GM23338 (cell line): ENCODE measurements around the gene TTC27.
"Not testable (repeated sequence)": the region's sequence is repeated elsewhere in the genome, so short reads cannot be mapped to it uniquely, and the experiment has no call there.

Source experiments
- CREB1 ChIP-seq: fragments of 250-450 bp; sonication (Bioruptor Pico); IDR thresholded peaks from 2 replicates; pipeline ENCODE4 v1.5.0; 2020; ENCODE audit warnings: low read depth, mild to moderate bottlenecking, moderate library complexity
- CTCF ChIP-seq, 2 experiments: fragments of 200-600 bp in 1 of 2; sonication (generic) in 1 of 2; conservative IDR thresholded peaks; 2 replicates each; pipeline versions ENCODE4 v1.5.1 to v1.6.1; 2016 to 2017; ENCODE audit warnings: antibody characterized with exemption in 2 of 2, low read depth in 2 of 2, mild to moderate bottlenecking in 2 of 2, moderate library complexity in 1 of 2
- EZH2phosphoT487 ChIP-seq: fragments of 200-600 bp; sonication (generic); IDR thresholded peaks from one replicate; pipeline ENCODE4 v1.8.1; 2018; ENCODE audit warnings: antibody characterized with exemption; ENCODE audit not compliant: unreplicated experiment
- POLR2AphosphoS5 ChIP-seq: IDR thresholded peaks from 2 replicates; pipeline ENCODE4 v1.6.1; 2016; ENCODE audit warnings: antibody characterized with exemption, low read depth

- TF ChIP-seq CTCF (conservative IDR thresholded peaks at IDR 0.05; ENCODE audit: low read depth in 2 of 2); EZH2phosphoT487; POLR2AphosphoS5; CREB1 (CRISPR knock-in tag): not testable (repeated sequence)
Observed at GRCh38 chr2:32866462-32866861, 238.6 kb downstream of the TTC27 start.
